GM12873 (cell line): ENCODE results near the gene MON1A.

Experiments
- TF ChIP-seq, protein P1 (sequence below): IDR thresholded peaks from 2 replicates; pipeline ENCODE4 v1.5.1; 2012; ENCODE audit warnings: low read depth, mild to moderate bottlenecking, moderate library complexity, low read length, control low read depth; ENCODE audit not compliant: insufficient read depth; ENCODE audit errors: missing control alignments

Gene MON1A

DNA sequence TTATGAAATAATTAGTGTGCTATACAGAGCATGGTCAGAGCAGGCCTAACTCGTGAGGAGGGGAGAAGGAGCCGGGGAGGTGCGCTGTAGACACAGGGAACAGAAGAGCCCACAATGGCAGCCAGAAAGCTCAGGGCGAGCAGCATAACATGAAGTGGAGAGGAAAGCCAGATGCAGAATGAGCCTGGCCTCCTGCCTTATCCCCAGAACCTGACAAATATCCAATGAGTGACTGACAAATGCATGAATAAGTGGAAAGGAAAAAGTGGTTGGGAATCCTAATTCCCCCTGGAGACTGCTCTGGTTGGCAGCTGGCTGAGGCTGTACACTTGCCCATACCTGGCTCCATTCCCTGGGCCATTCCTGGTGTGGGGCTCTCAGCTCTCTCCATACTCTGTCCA, 16.7 kb downstream of the MON1A start:
- TF ChIP-seq, protein P1, sequence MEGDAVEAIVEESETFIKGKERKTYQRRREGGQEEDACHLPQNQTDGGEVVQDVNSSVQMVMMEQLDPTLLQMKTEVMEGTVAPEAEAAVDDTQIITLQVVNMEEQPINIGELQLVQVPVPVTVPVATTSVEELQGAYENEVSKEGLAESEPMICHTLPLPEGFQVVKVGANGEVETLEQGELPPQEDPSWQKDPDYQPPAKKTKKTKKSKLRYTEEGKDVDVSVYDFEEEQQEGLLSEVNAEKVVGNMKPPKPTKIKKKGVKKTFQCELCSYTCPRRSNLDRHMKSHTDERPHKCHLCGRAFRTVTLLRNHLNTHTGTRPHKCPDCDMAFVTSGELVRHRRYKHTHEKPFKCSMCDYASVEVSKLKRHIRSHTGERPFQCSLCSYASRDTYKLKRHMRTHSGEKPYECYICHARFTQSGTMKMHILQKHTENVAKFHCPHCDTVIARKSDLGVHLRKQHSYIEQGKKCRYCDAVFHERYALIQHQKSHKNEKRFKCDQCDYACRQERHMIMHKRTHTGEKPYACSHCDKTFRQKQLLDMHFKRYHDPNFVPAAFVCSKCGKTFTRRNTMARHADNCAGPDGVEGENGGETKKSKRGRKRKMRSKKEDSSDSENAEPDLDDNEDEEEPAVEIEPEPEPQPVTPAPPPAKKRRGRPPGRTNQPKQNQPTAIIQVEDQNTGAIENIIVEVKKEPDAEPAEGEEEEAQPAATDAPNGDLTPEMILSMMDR, result no peak

GRCh38 chr3:49911611-49912010, 18.0 kb downstream of the MON1A start:
- TF ChIP-seq, protein P1, result no peak

DNA sequence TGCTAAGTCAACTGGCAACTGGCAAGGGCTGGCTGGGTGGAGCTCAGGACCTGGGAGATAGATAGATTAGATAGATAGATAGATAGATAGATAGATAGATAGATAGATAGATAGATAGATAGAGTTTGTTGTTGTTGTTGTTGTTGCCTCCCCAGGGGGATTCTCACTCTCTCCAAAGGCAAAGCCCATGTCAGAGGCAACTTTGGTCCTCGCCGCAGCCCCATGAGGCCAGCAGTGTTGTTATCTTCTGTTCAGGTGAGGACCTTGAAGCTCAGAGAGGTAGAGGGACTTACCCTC, 18.5 kb downstream of the MON1A start:
- TF ChIP-seq, protein P1, result no peak

DNA sequence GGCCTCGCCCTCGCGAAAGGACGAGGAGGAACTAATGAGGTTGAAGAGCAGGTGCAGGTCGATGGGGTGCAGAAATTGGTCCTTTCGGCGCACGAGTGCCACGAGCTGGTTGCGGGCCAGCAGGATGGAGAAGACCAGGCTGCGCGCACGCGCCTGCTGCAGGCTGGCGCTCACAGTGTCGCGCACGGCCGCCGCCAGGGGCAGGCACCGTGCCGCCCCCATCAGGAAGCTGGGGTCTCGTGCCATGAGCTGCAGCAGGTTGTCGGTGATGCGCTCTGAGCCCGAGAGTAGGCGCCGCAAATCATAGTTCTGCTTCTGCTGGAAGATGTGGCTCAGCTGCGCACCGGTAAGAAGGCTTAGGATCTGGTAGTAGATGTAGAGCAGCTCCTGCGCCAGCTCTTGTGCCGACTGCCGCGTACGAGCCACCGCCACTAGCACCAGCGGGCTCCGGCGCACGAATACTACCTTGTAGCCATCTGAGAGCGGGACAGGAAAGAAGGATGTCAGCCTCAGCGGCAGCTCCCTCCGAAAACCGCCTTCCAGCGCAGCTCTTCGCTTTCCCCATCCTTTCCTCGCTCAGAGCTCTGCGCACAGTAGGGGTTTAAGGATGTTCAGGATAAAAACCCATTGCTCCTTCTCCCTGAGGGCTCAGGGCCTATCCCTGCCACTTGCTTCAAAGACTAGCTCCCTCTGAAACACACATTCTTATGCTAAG, 19.0 kb downstream of the MON1A start:
- TF ChIP-seq, protein P1, result no peak

GRCh38 chr3:49908373-49909199, 21.0 kb downstream of the MON1A start:
- TF ChIP-seq, protein P1, result no peak

DNA sequence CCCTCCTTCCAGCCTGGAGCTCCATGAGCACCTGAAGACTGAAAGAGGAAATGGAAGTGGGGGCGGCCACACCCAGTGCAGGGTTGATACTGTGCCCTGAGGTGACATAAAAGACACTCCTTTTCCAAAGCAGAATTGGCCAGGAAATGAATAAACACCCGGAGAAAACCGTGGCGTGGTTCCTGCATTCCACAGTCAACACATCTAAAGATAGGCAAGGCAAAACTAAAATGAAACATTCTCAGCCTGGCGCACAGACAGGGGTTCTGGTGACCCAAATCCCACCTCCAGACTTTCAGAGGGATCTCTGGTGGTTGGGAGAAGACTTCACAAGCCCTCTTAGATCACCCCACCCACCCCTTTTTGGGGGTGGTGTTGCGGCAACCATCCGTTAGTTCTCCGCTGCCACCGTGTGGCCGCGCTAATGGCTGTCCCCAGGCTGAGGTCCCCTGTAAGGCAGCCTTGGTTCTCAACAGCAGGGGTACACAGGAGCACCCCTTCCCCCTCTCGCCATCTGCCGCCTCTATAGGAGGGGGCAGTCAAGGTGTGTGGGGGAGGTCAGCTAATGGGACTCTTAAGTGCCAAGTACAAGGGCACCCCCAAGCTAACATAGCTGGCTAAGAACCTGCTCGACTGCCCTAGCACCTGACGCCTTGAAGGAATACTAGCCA, 23.4 kb downstream of the MON1A start:
- TF ChIP-seq, protein P1, result peak; percentile 77
